HCEC 1CT (cell line): Measurements from ENCODE around the gene IPPK.
A peak's percentile ranks its signal among the peaks of the same experiment; 100 is the strongest.

Experiments used
- DNase-seq: peaks from one replicate; pipeline ENCODE4 v3.0.0-alpha.2; 2017

IPPK gene

GRCh38 chr9:92685022-92685421 is 15.1 kb upstream of the IPPK start:
- DNase-seq = no peak

GRCh38 chr9:92682269-92682668 is 12.3 kb upstream of the IPPK start:
- DNase-seq = no peak

GRCh38 chr9:92680166-92681119 is 10.5 kb upstream of the IPPK start:
- peak; percentile 9 for DNase-seq

- DNase-seq = no peak
Measured at GRCh38 chr9:92679413-92680165, 9.7 kb upstream of the IPPK start.

- DNase-seq = peak; percentile 83
Measured at GRCh38 chr9:92671323-92671722, 1.4 kb upstream of the IPPK start.

GRCh38 chr9:92669527-92669889 is 423 bp downstream of the IPPK start:
- DNase-seq = no peak

- peak; percentile 58 for DNase-seq
Measured at GRCh38 chr9:92668746-92669526, 995 bp downstream of the IPPK start.

GRCh38 chr9:92666912-92667532 is 2.9 kb downstream of the IPPK start:
- no peak for DNase-seq

- no peak for DNase-seq
Measured at GRCh38 chr9:92666236-92666635, 3.7 kb downstream of the IPPK start.

- no peak for DNase-seq
Measured at GRCh38 chr9:92665836-92666235, 4.1 kb downstream of the IPPK start.

- DNase-seq = no peak
Measured at GRCh38 chr9:92664394-92665152, 5.4 kb downstream of the IPPK start.

GRCh38 chr9:92663951-92664350 is 6.0 kb downstream of the IPPK start:
- no peak for DNase-seq

- DNase-seq = no peak
Measured at GRCh38 chr9:92663126-92663525, 6.8 kb downstream of the IPPK start.

GRCh38 chr9:92661743-92662142 is 8.2 kb downstream of the IPPK start:
- no peak for DNase-seq

GRCh38 chr9:92661127-92661526 is 8.8 kb downstream of the IPPK start:
- DNase-seq = no peak

GRCh38 chr9:92660266-92660665 is 9.7 kb downstream of the IPPK start:
- no peak for DNase-seq

GRCh38 chr9:92659601-92660000 is 10.3 kb downstream of the IPPK start:
- no peak for DNase-seq

GRCh38 chr9:92658611-92659010 is 11.3 kb downstream of the IPPK start:
- no peak for DNase-seq

- DNase-seq = no peak
Measured at GRCh38 chr9:92658176-92658575, 11.8 kb downstream of the IPPK start.

- no peak for DNase-seq
Measured at GRCh38 chr9:92657296-92658094, 12.4 kb downstream of the IPPK start.

GRCh38 chr9:92656537-92656925 is 13.4 kb downstream of the IPPK start:
- no peak for DNase-seq
